ENCODE measurements around the gene ISCU. TPM values are rescaled to one million over a fixed set of nuclear protein-coding genes. Genes with fewer than 3 reads are reported as not detected.

ISCU gene
- total and polyA plus RNA-seq, 9 donors, result 77.4 to 106 (median 88.4) TPM

- no peak overlapping the region for H3K27ac ChIP-seq (ENCODE audit: low read length)
- DNase-seq, result no peak
- H3K9me3 ChIP-seq (replicated peaks; ENCODE audit: control insufficient read depth, low read depth, low read length), result no peaks in the 10 kb centered on the region
- H3K4me3 ChIP-seq (ENCODE audit: low read length), result no peak overlapping the region
- H3K36me3 ChIP-seq (ENCODE audit: control insufficient read depth, insufficient read depth, low read length), result no peaks in the 10 kb centered on the region
- no peaks in the 10 kb centered on the region for H3K27me3 ChIP-seq (ENCODE audit: control insufficient read depth, insufficient read depth, low read length)
- H3K4me1 ChIP-seq (ENCODE audit: control insufficient read depth, insufficient read depth, low read length), result peaks cover 47% of the 10 kb centered on the region
- 77% methylated on average over 6 of the region's 8 CpGs for WGBS (ENCODE audit: insufficient coverage)
Measured at GRCh38 chr12:108610336-108610815, 48.0 kb downstream of the ISCU start.

GRCh38 chr12:108610856-108611605, 48.6 kb downstream of the ISCU start:
- H3K27ac ChIP-seq (ENCODE audit: low read length), result no peak overlapping the region
- DNase-seq, result no peak
- no peak overlapping the region for H3K4me3 ChIP-seq (ENCODE audit: low read length)
- no peaks in the 10 kb centered on the region for H3K36me3 ChIP-seq (ENCODE audit: control insufficient read depth, insufficient read depth, low read length)
- H3K4me1 ChIP-seq (ENCODE audit: control insufficient read depth, insufficient read depth, low read length), result peaks cover 47% of the 10 kb centered on the region
- H3K27me3 ChIP-seq (ENCODE audit: control insufficient read depth, insufficient read depth, low read length), result no peaks in the 10 kb centered on the region
- peaks cover 2% of the 10 kb centered on the region for H3K9me3 ChIP-seq (replicated peaks; ENCODE audit: control insufficient read depth, low read depth, low read length)
- 82% methylated on average over 4 of the region's 15 CpGs for WGBS (ENCODE audit: insufficient coverage)

GRCh38 chr12:108611884-108612415, 49.6 kb downstream of the ISCU start:
- 80% methylated on average over 1 of the region's 5 CpGs for WGBS (ENCODE audit: insufficient coverage)
- DNase-seq, result no peak
- Histone ChIP-seq H3K36me3 (ENCODE audit: control insufficient read depth, insufficient read depth, low read length) (no peaks in the 10 kb centered on the region), H3K4me3 (ENCODE audit: low read length) (no peak overlapping the region), H3K27ac (ENCODE audit: low read length) (no peak overlapping the region), H3K9me3 (replicated peaks; ENCODE audit: control insufficient read depth, low read depth, low read length) (peaks cover 4% of the 10 kb centered on the region), H3K4me1 (ENCODE audit: control insufficient read depth, insufficient read depth, low read length) (peaks cover 43% of the 10 kb centered on the region), H3K27me3 (ENCODE audit: control insufficient read depth, insufficient read depth, low read length) (no peaks in the 10 kb centered on the region)

GRCh38 chr12:108612788-108613282, 50.4 kb downstream of the ISCU start:
- H3K9me3 ChIP-seq (replicated peaks; ENCODE audit: control insufficient read depth, low read depth, low read length), result peaks cover 4% of the 10 kb centered on the region
- peaks cover 50% of the 10 kb centered on the region for H3K4me1 ChIP-seq (ENCODE audit: control insufficient read depth, insufficient read depth, low read length)
- 64% methylated on average over 7 of the region's 8 CpGs for WGBS (ENCODE audit: insufficient coverage)
- no peak overlapping the region for H3K27ac ChIP-seq (ENCODE audit: low read length)
- no peaks in the 10 kb centered on the region for H3K36me3 ChIP-seq (ENCODE audit: control insufficient read depth, insufficient read depth, low read length)
- no peaks in the 10 kb centered on the region for H3K27me3 ChIP-seq (ENCODE audit: control insufficient read depth, insufficient read depth, low read length)
- DNase-seq, result no peak
- no peak overlapping the region for H3K4me3 ChIP-seq (ENCODE audit: low read length)

- H3K4me1 ChIP-seq (ENCODE audit: control insufficient read depth, insufficient read depth, low read length), result peaks cover 55% of the 10 kb centered on the region
- no peaks in the 10 kb centered on the region for H3K36me3 ChIP-seq (ENCODE audit: control insufficient read depth, insufficient read depth, low read length)
- no peak overlapping the region for H3K4me3 ChIP-seq (ENCODE audit: low read length)
- 36% methylated on average over 2 of the region's 9 CpGs for WGBS (ENCODE audit: insufficient coverage)
- no peak overlapping the region for H3K27ac ChIP-seq (ENCODE audit: low read length)
- H3K27me3 ChIP-seq (ENCODE audit: control insufficient read depth, insufficient read depth, low read length), result no peaks in the 10 kb centered on the region
- H3K9me3 ChIP-seq (replicated peaks; ENCODE audit: control insufficient read depth, low read depth, low read length), result peaks cover 4% of the 10 kb centered on the region
- DNase-seq, result no peak
Measured at GRCh38 chr12:108613548-108613947, 51.2 kb downstream of the ISCU start.

- no peaks in the 10 kb centered on the region for H3K27me3 ChIP-seq (ENCODE audit: control insufficient read depth, insufficient read depth, low read length)
- no peak overlapping the region for H3K27ac ChIP-seq (ENCODE audit: low read length)
- no peaks in the 10 kb centered on the region for H3K36me3 ChIP-seq (ENCODE audit: control insufficient read depth, insufficient read depth, low read length)
- peaks cover 4% of the 10 kb centered on the region for H3K9me3 ChIP-seq (replicated peaks; ENCODE audit: control insufficient read depth, low read depth, low read length)
- DNase-seq, result no peak
- H3K4me3 ChIP-seq (ENCODE audit: low read length), result no peak overlapping the region
- 89% methylated on average over 4 of the region's 4 CpGs for WGBS (ENCODE audit: insufficient coverage)
- H3K4me1 ChIP-seq (ENCODE audit: control insufficient read depth, insufficient read depth, low read length), result peaks cover 52% of the 10 kb centered on the region
Measured at GRCh38 chr12:108614041-108614440, 51.6 kb downstream of the ISCU start.

- DNase-seq, result no peak
- peaks cover 46% of the 10 kb centered on the region for H3K4me1 ChIP-seq (ENCODE audit: control insufficient read depth, insufficient read depth, low read length)
- H3K27me3 ChIP-seq (ENCODE audit: control insufficient read depth, insufficient read depth, low read length), result no peaks in the 10 kb centered on the region
- 82% methylated on average over 5 of the region's 6 CpGs for WGBS (ENCODE audit: insufficient coverage)
- H3K27ac ChIP-seq (ENCODE audit: low read length), result no peak overlapping the region
- H3K9me3 ChIP-seq (replicated peaks; ENCODE audit: control insufficient read depth, low read depth, low read length), result peaks cover 4% of the 10 kb centered on the region
- no peak overlapping the region for H3K4me3 ChIP-seq (ENCODE audit: low read length)
- H3K36me3 ChIP-seq (ENCODE audit: control insufficient read depth, insufficient read depth, low read length), result no peaks in the 10 kb centered on the region
Measured at GRCh38 chr12:108614639-108615038, 52.2 kb downstream of the ISCU start.

GRCh38 chr12:108615918-108616317, 53.5 kb downstream of the ISCU start:
- no peaks in the 10 kb centered on the region for H3K36me3 ChIP-seq (ENCODE audit: control insufficient read depth, insufficient read depth, low read length)
- DNase-seq, result no peak
- no peak overlapping the region for H3K4me3 ChIP-seq (ENCODE audit: low read length)
- H3K4me1 ChIP-seq (ENCODE audit: control insufficient read depth, insufficient read depth, low read length), result peaks cover 33% of the 10 kb centered on the region
- H3K27ac ChIP-seq (ENCODE audit: low read length), result no peak overlapping the region
- WGBS (ENCODE audit: insufficient coverage), result no CpG with 5 or more reads among the region's 1 CpG
- H3K27me3 ChIP-seq (ENCODE audit: control insufficient read depth, insufficient read depth, low read length), result no peaks in the 10 kb centered on the region
- peaks cover 4% of the 10 kb centered on the region for H3K9me3 ChIP-seq (replicated peaks; ENCODE audit: control insufficient read depth, low read depth, low read length)

- Histone ChIP-seq H3K4me1 (ENCODE audit: control insufficient read depth, insufficient read depth, low read length) (peaks cover 31% of the 10 kb centered on the region), H3K27ac (ENCODE audit: low read length) (no peak overlapping the region)
- WGBS (ENCODE audit: insufficient coverage), result 89% methylated on average over 2 of the region's 2 CpGs
Measured at GRCh38 chr12:108616359-108616758, 54.0 kb downstream of the ISCU start.

GRCh38 chr12:108616941-108617858, 54.8 kb downstream of the ISCU start:
- Histone ChIP-seq H3K4me1 (ENCODE audit: control insufficient read depth, insufficient read depth, low read length) (peaks cover 35% of the 10 kb centered on the region), H3K9me3 (replicated peaks; ENCODE audit: control insufficient read depth, low read depth, low read length) (peaks cover 4% of the 10 kb centered on the region), H3K27ac (ENCODE audit: low read length) (no peak overlapping the region), H3K27me3 (ENCODE audit: control insufficient read depth, insufficient read depth, low read length) (no peaks in the 10 kb centered on the region), H3K4me3 (ENCODE audit: low read length) (no peak overlapping the region), H3K36me3 (ENCODE audit: control insufficient read depth, insufficient read depth, low read length) (no peaks in the 10 kb centered on the region)
- DNase-seq, result no peak
- 77% methylated on average over 12 of the region's 14 CpGs for WGBS (ENCODE audit: insufficient coverage)

More at GRCh38 chr12:108616359-108616758, 54.0 kb downstream of the ISCU start:
- no peak for DNase-seq
- peaks cover 4% of the 10 kb centered on the region for H3K9me3 ChIP-seq (replicated peaks; ENCODE audit: control insufficient read depth, low read depth, low read length)
- H3K36me3 ChIP-seq (ENCODE audit: control insufficient read depth, insufficient read depth, low read length), result no peaks in the 10 kb centered on the region
- H3K4me3 ChIP-seq (ENCODE audit: low read length), result no peak overlapping the region
- H3K27me3 ChIP-seq (ENCODE audit: control insufficient read depth, insufficient read depth, low read length), result no peaks in the 10 kb centered on the region

Measured in muscle of leg (tissue), 11 donors.